ENCODE results near the gene LRRC2.

- no peak for TF ChIP-seq POLR2A (IDR thresholded peaks at IDR 0.05; ENCODE audit: low read length)
- no peak for TF ChIP-seq GATA1 (IDR thresholded peaks at IDR 0.05; ENCODE audit: low read depth, low read length)
Observed at GRCh38 chr3:46537779-46538178, 28.3 kb downstream of the LRRC2 start.

Data from erythroblast (primary cell).